ENCODE measurements around the gene TCF23. TPM values are rescaled to one million over a fixed set of nuclear protein-coding genes. Genes with fewer than 3 reads are reported as not detected.

Gene TCF23
- total and polyA plus RNA-seq, 4 donors = under 0.01 to 0.05 (median 0.02) TPM; not detected in 1

- DNase-seq (ENCODE audit: low spot score) = no peak
- Histone ChIP-seq H3K36me3 (ENCODE audit: control insufficient read depth in 4 of 4, insufficient read depth in 3 of 4, low read depth in 1 of 4, low read length in 3 of 4) (no peaks in the 10 kb centered on the region), H3K9me3 (ENCODE audit: control insufficient read depth in 4 of 4, low read length in 3 of 4) (no peaks in the 10 kb centered on the region), H3K27me3 (ENCODE audit: control insufficient read depth in 4 of 4, insufficient read depth in 4 of 4, low read length in 3 of 4) (no peaks in the 10 kb centered on the region), H3K4me3 (ENCODE audit: low read depth in 1 of 3, low read length in 3 of 3) (no peak overlapping the region), H3K27ac (ENCODE audit: low read depth in 1 of 2, low read length in 2 of 2) (peak overlapping the region; percentile 81 to 96), H3K9ac (ENCODE audit: low read depth in 1 of 2, low read length in 2 of 2) (peak overlapping the region in 1 of 2 donors; percentile 62), H3K4me1 (ENCODE audit: control insufficient read depth in 4 of 4, insufficient read depth in 4 of 4, low read length in 3 of 4) (peaks cover 6 to 33% (median 17%) of the 10 kb centered on the region in 4 donors)
- TF ChIP-seq YY1 (IDR thresholded peaks at IDR 0.05) (peak; percentile 89), HNF4A (conservative IDR thresholded peaks at IDR 0.05) (peak; percentile 73 to 78), GABPA (IDR thresholded peaks at IDR 0.05 in 1 of 2, conservative IDR thresholded peaks at IDR 0.05 in 1 of 2) (peak in 1 of 2 donors; percentile 19), JUND (IDR thresholded peaks at IDR 0.05) (peak; percentile 47 to 51), RXRA (IDR thresholded peaks at IDR 0.05) (peak; percentile 96 to 97), TAF1 (conservative IDR thresholded peaks at IDR 0.05) (peak; percentile 41), RAD21 (IDR thresholded peaks at IDR 0.05) (peak; percentile 46 to 48), HNF4G (IDR thresholded peaks at IDR 0.05) (no peak), FOXA1 (IDR thresholded peaks at IDR 0.05) (peak; percentile 21), ATF3 (IDR thresholded peaks at IDR 0.05) (peak; percentile 32), ZBTB33 (IDR thresholded peaks at IDR 0.05) (peak; percentile 69), SP1 (IDR thresholded peaks at IDR 0.05) (peak; percentile 97), MAX (IDR thresholded peaks at IDR 0.05) (peak; percentile 74), NR2F2 (IDR thresholded peaks at IDR 0.05) (peak; percentile 64), CTCF (IDR thresholded peaks at IDR 0.05; ENCODE audit: low read depth, low read length, missing input control) (no peak), EGR1 (IDR thresholded peaks at IDR 0.05; ENCODE audit: low read depth in 2 of 2) (peak in 1 of 2 donors; percentile 58), REST (IDR thresholded peaks at IDR 0.05) (peak; percentile 63), FOXA2 (IDR thresholded peaks at IDR 0.05) (peak; percentile 53)
- 22% methylated on average over 6 of the region's 6 CpGs for WGBS
Observed at GRCh38 chr2:27185331-27186026, 36.7 kb downstream of the TCF23 start.

Measured in liver (tissue), 9 donors.